Measurements from ENCODE around the gene EDRF1.

Gene EDRF1, protein sequence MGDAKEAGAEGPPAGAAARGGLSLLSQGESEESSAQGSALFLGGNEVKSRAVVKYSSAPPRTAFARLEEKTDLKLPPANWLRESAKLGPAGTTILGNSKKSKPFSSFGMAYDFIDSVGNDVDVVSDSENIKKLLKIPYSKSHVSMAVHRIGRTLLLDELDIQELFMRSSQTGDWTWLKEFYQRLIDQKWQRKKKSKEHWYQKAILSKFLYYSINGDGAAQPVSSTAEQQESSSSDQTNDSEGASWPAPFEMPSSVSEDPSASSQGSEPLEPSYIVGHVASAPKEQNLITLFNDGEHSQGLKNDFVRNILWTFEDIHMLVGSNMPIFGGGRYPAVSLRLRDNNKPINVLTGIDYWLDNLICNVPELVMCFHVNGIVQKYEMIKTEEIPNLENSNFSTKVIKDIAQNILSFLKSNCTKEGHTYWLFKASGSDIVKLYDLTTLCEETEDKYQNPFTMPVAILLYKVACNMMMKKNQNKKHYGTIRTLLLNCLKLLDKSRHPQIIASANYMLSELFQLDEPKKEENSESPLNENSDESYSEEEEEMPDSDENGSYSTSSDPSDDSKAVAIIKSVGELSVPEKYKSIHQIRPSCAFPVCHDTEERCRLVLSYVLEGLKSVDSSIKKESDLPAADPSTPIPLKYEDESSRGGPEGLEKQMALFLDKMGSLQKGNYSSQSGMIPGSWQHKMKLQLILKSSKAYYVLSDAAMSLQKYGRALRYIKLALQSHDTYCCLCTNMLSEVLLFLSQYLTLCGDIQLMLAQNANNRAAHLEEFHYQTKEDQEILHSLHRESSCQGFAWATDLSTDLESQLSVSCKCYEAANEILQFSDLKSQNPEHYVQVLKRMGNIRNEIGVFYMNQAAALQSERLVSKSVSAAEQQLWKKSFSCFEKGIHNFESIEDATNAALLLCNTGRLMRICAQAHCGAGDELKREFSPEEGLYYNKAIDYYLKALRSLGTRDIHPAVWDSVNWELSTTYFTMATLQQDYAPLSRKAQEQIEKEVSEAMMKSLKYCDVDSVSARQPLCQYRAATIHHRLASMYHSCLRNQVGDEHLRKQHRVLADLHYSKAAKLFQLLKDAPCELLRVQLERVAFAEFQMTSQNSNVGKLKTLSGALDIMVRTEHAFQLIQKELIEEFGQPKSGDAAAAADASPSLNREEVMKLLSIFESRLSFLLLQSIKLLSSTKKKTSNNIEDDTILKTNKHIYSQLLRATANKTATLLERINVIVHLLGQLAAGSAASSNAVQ

DNA sequence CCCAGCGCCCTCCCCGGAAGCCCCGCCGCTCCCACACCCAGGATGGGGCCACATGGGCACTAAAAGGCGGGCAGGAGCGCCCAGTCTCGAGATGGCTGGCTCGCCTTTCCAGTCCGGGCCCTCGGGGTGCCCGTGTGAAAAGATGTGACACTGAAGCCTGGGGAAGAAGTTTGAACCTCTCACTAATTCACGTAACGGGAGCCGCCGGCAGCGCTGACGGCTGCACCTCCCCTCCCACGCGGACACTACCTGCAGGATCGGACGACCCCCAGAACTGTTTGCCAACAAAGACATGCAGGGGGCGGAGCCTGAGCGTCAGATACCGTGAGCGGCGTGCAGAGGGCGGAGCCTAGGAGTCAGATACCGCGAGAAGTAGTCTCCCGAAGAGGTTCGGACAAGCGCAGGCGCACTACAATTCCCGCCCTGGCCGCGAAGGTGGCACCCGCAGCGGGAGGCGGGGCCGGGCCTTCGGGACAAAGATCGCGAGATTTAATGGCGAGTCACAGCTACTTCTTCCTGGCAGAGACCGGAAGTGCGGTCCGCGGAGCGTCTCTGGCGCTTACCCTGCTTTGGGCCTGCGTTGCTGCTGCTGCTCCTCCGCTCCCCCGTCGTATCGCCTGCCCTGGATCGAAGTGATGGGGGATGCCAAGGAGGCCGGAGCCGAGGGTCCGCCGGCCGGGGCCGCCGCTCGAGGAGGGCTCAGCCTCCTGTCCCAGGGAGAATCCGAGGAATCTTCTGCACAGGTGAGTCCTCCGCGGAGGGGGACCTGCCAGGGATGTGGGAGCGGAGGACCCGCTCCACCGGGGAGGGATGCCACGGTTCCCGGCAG, at the start of gene EDRF1:
Gene EDRF1, plus strand, starts transcription at position 537 of the 829 bp plus-strand sequence. Its CDS starts 99 bp downstream, at position 636.
- Mint-ChIP-seq H3K27ac (peak within 1 kb of the TSS; percentile 97), H3K36me3 (peaks cover 18% of the 10 kb centered on the region), H3K4me3 (peak within 1 kb of the TSS; percentile 94), H3K9me3 (no peaks in the 10 kb centered on the region), H3K4me1 (peaks cover 6% of the 10 kb centered on the region), H3K27me3 (no peaks in the 10 kb centered on the region)
- ATAC-seq = peak; percentile 99

DNA sequence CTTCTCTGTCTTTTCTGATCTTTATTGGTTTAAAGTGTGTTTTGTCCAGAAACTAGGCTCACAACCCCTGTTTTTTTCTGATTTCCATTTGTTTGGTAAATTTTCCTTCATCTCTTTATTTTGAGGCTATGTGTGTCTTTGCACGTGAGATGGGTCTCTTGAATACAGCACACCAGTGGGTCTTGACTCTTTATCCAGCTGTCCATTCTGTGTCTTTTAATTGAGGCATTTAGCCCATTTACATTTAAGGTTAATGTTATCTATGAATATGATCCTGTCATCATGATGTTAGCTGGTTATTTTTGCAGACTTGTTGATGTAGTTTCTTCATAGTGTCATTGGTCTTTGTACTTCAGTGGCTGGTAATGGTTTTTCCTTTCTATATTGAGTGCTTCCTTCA, 46.6 kb upstream of the EDRF1 start:
- Mint-ChIP-seq H3K36me3 (peaks cover 10% of the 10 kb centered on the region), H3K9me3 (peaks cover 35% of the 10 kb centered on the region), H3K27me3 (peaks cover 30% of the 10 kb centered on the region), H3K4me3 (no peak overlapping the region), H3K27ac (no peak overlapping the region), H3K4me1 (no peaks in the 10 kb centered on the region)
- no peak for ATAC-seq

DNA sequence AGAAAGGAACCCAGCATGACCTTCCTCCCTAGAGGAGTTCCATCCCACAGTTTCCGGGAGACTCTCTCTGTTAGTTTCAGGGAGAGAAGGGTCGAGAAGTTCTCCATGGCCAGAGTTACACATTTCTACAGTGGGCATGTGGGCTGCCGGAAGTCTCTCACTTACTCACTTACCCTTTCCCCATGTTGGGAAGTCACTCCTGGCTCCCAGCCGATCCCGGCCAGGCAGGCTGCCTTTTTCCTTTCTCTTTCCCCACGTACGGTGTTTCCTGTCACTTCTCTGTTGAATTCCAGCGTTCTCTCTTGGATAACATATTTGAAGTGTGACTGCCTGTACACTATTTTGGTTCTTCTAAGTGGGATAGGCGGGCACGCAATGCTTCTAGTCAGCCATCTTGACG, 40.1 kb upstream of the EDRF1 start:
- Mint-ChIP-seq H3K9me3 (peaks cover 25% of the 10 kb centered on the region), H3K27me3 (peaks cover 36% of the 10 kb centered on the region), H3K4me3 (no peak overlapping the region), H3K36me3 (peaks cover 5% of the 10 kb centered on the region), H3K4me1 (no peaks in the 10 kb centered on the region), H3K27ac (no peak overlapping the region)
- ATAC-seq = no peak

DNA sequence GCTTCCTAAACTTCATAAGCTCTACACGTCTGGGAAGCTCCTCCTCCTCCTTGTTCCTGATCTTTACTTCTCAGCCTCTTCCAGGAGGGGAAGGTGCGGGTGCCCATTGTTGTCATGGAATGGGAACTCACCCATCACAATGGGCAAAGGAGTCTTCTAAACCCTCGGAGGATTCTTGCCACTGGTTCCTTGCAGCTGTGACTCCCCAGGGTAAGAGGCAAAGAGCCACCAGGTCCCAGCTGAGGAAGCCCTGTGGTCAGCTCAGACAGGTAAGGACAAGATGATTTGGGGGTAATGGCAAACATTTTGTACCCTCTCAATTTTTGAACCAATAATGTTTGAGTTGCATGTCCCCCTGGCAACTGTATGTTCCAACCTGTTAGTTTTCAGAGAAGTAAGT, 36.4 kb upstream of the EDRF1 start, which contains the start of gene TEX36:
Gene TEX36, minus strand, starts transcription at position 101 of the 400 bp plus-strand sequence. CDS start 174 bp downstream, outside the sequence.
- Mint-ChIP-seq H3K36me3 (no peaks in the 10 kb centered on the region), H3K27me3 (peaks cover 27% of the 10 kb centered on the region), H3K4me1 (no peaks in the 10 kb centered on the region), H3K4me3 (no peak within 1 kb of the TSS), H3K9me3 (peaks cover 9% of the 10 kb centered on the region), H3K27ac (no peak within 1 kb of the TSS)
- ATAC-seq = no peak

DNA sequence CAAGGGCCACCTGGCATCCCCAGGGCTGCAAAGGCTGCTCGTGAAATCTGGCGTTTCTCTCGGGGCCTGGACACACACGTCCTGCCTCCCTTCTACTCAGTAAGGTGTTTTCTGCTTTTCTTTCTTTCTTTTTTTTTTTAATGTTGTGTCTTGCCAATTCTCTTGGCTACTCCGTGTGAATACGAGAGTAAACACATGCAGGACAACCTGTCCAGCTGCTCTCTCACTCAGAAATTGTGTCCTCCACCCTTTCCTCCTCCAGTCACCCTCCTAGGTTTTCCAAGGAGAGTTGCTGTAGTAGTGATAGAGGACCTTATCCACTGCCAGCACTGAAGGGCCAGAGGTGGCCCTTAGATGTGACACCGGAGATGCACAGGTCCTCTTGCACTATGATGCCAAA, 35.7 kb upstream of the EDRF1 start:
- peaks cover 4% of the 10 kb centered on the region for H3K9me3 Mint-ChIP-seq
- H3K4me1 Mint-ChIP-seq = no peaks in the 10 kb centered on the region
- H3K4me3 Mint-ChIP-seq = no peak overlapping the region
- no peak overlapping the region for H3K27ac Mint-ChIP-seq
- no peak for ATAC-seq
- no peaks in the 10 kb centered on the region for H3K36me3 Mint-ChIP-seq
- H3K27me3 Mint-ChIP-seq = peaks cover 32% of the 10 kb centered on the region

DNA sequence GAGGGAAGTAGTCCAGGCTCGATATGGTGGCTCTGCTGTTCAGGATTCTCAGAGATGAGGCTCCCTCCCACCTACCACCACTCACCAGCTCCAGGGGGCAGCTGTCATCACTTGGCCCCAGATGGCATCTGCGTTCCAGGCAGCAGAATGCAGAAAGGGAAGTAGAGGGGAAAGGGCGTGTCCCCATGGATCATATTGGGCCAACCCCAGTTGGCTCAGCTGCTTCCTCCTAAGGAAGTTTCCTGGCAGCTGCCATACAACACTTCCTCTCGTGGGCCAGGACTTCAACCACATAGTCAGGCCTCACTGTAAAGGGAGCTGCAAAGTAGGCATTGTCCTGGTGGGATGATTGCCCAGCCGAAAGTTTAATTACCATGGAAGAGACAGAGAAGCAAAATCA, 34.9 kb upstream of the EDRF1 start:
- H3K4me1 Mint-ChIP-seq = no peaks in the 10 kb centered on the region
- peaks cover 35% of the 10 kb centered on the region for H3K27me3 Mint-ChIP-seq
- no peak overlapping the region for H3K4me3 Mint-ChIP-seq
- no peaks in the 10 kb centered on the region for H3K36me3 Mint-ChIP-seq
- ATAC-seq = no peak
- H3K9me3 Mint-ChIP-seq = peaks cover 3% of the 10 kb centered on the region
- H3K27ac Mint-ChIP-seq = no peak overlapping the region

DNA sequence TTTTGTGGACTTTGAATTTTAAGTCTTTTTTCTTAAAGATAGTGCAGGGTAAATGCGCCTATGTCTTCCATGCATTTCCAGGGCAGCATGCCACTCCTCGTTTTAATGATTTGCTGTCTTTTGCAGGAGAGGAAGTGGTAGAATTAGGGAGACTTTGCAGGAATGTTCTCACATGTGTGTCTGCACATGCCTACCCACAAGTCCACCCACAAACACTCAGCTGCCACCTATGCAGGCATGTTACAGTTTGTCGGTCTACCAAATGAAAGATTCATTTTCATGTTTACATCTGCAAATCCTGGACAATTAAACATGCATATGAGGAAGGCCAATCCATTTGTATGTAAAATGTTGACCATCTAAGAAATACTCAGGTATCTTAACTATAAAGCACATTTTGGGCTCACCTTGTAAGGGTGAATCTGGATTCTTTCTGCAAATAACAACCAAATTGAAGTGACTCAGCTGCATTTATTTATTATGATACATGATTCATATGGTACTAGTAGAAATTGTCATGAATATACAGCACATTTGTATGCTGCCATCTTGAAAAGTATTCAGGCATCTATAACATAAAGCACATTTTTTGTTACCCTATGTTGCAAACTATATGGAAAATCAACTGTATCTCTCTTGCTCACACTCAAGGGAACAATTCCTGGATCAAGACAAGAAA, 31.9 kb upstream of the EDRF1 start:
- H3K36me3 Mint-ChIP-seq = no peaks in the 10 kb centered on the region

DNA sequence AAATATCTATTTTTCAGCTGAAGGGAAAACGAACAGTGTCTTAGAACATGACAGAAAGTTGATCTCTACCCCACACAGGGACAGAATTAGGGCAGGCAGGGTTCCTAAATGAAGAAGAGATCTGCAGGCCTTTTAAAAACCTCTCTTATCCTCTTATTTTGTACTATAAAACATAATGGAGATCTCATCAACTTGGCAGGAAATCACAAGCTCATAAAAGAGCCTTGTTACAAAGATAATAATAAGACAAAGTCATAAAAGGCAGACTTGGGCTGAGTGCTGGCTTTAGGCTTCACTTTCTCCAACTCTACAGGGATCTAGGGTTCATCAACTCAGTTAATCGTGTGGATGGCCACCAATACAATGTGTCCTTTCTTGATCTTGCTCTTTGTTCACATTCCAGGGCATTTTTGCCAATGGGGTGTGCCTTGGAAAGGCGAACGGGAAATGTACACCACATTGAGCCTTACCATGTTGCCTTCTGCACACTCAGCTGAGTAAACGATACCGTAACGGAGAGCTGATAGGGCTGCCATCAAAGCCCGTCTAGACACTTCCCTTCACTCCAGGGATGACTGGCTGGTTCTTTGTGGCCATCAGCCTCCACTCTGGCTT, 29.4 kb upstream of the EDRF1 start:
- H3K27ac Mint-ChIP-seq = no peak overlapping the region
- H3K27me3 Mint-ChIP-seq = peaks cover 24% of the 10 kb centered on the region
- H3K4me1 Mint-ChIP-seq = no peaks in the 10 kb centered on the region
- no peaks in the 10 kb centered on the region for H3K36me3 Mint-ChIP-seq
- ATAC-seq = no peak
- no peak overlapping the region for H3K4me3 Mint-ChIP-seq
- H3K9me3 Mint-ChIP-seq = no peaks in the 10 kb centered on the region

More for the DNA sequence above, 31.9 kb upstream of the EDRF1 start:
- H3K4me3 Mint-ChIP-seq = no peak overlapping the region
- no peaks in the 10 kb centered on the region for H3K4me1 Mint-ChIP-seq
- H3K9me3 Mint-ChIP-seq = no peaks in the 10 kb centered on the region
- no peak for ATAC-seq
- no peak overlapping the region for H3K27ac Mint-ChIP-seq
- H3K27me3 Mint-ChIP-seq = peaks cover 40% of the 10 kb centered on the region

DNA sequence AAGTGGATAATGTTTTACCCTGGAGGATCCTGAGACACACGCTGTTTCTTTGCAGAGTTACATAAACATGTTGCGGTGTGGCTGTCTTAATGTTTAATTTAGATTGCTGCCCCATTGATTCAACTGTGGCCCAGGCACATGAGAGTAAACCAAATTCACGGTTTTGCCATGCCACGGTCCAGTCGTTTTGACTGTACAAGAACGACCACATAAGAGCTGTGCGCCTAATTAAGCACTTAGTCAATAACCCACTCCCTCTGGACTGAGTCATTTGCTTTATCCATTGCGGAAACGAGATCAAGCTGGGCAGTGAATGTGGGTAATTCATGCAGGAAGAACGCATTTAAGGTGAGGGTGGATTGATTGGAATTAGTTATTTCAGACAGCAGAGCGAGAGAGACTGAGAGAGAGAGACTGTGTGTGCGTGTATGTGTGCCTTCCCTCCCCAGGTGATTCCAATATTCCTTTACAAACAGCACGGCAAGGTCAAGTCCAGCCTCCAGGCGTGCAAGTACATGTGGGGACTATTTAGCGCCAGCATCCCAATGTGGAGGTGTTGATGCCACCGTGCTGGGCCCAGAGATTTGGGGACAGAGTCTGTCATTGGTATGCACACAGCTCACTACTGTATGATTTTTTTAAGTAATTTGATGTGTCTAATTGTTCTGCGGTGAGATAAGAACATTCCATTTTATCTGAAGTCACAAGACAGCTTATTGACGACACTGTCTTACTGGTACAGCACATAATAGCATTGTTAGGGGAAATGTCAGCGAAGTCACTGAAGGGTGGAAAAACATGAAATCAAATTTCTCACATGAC, 28.1 kb upstream of the EDRF1 start:
- Mint-ChIP-seq H3K27ac (no peak overlapping the region), H3K4me3 (no peak overlapping the region), H3K4me1 (no peaks in the 10 kb centered on the region), H3K36me3 (no peaks in the 10 kb centered on the region), H3K27me3 (peaks cover 24% of the 10 kb centered on the region), H3K9me3 (no peaks in the 10 kb centered on the region)
- no peak for ATAC-seq

DNA sequence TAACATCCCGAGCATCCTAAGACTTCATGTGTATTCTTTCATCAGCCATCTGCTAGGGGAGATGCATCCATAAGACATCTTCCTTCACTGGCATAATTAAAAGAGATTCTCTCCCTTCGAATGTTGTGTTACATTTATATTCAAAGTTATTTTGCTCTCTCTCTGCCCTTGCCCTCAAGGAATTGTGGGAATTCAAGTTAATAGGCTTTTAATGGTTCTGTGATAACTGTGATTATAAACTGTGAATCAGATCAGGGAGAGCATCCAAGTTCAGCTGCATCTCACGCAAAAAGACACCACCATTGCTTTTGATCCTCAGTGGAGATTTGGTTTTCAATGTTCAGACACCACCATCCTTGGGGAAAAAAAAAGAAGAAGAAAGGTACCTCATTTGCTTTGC, 27.3 kb upstream of the EDRF1 start:
- H3K4me3 Mint-ChIP-seq = no peak overlapping the region

DNA sequence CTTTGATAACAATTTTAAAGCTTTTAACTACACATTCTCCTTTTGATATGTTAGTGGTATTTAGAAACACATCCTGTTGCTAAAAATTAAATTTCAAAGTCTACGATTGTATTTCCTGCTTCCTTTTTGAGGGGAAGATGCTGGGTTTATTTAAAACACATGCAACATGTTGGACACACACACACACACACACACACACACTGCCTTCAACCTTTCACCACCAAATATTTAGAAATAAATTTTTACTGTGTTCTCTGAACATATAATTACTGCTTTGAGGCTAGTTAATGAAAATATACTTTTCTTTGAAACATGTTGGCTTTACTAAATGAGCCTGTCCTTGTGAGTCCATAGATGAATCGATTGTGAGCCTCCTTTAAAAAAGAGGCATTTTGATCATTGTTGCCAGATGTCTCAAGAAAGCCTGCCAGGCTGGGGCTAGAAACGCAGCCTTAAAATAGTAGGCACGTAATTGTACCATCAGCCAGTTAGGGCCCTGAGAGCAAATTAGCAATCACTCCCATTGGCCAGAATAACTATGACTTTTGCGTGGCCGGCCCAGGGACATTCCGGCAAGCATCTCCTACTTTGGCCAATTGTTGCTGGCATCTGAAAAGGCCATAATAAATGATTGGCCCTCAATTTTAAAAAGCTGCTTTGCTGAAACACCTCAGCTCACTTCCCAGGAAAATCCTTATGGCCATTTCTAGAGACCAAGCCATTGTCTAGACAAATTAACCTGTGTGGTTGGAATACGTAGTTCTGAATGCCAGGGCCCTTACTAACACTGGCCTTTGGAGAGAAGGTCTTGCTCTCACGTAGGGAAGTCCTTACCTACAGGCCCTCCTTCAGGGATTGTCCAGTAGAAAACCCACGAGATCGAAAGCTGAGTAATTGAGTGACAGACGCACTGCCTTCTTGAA, 26.6 kb upstream of the EDRF1 start:
- Mint-ChIP-seq H3K27ac (no peak overlapping the region), H3K36me3 (no peaks in the 10 kb centered on the region), H3K9me3 (no peaks in the 10 kb centered on the region)

More for the DNA sequence above, 27.3 kb upstream of the EDRF1 start:
- Mint-ChIP-seq H3K9me3 (no peaks in the 10 kb centered on the region), H3K27me3 (peaks cover 29% of the 10 kb centered on the region), H3K36me3 (no peaks in the 10 kb centered on the region), H3K27ac (no peak overlapping the region), H3K4me1 (no peaks in the 10 kb centered on the region)
- ATAC-seq = no peak

DNA sequence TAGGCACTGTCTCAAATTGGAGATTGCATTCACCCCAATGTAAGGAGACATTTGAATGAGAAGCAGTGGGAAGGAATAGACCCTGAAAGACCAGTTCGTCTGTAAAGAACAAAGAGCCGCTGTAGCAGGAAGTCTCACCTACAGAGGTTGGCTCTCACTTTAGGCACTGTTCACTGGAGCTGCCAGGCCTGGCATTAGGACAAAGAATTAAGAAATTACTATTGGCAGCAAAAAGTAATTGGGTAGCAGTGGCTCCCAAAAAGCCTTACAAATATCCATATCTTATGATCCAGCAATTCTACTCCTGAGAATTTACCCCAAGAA, 26.0 kb upstream of the EDRF1 start:
- H3K27ac Mint-ChIP-seq = no peak overlapping the region
- H3K9me3 Mint-ChIP-seq = no peaks in the 10 kb centered on the region
- H3K36me3 Mint-ChIP-seq = no peaks in the 10 kb centered on the region
- no peaks in the 10 kb centered on the region for H3K4me1 Mint-ChIP-seq
- ATAC-seq = no peak
- H3K4me3 Mint-ChIP-seq = no peak overlapping the region
- H3K27me3 Mint-ChIP-seq = peaks cover 34% of the 10 kb centered on the region

More for the DNA sequence above, 26.6 kb upstream of the EDRF1 start:
- H3K4me1 Mint-ChIP-seq = no peaks in the 10 kb centered on the region
- peaks cover 36% of the 10 kb centered on the region for H3K27me3 Mint-ChIP-seq
- no peak for ATAC-seq
- H3K4me3 Mint-ChIP-seq = no peak overlapping the region
